Measurements from ENCODE around the gene TANGO6. TPM values are rescaled to one million over a fixed set of nuclear protein-coding genes. Genes with fewer than 3 reads are reported as not detected.

TANGO6 gene
- polyA plus RNA-seq, 2 of the 4 experiments (the other 2 are of a cell fraction) = 8.1 to 19.5 TPM

DNA sequence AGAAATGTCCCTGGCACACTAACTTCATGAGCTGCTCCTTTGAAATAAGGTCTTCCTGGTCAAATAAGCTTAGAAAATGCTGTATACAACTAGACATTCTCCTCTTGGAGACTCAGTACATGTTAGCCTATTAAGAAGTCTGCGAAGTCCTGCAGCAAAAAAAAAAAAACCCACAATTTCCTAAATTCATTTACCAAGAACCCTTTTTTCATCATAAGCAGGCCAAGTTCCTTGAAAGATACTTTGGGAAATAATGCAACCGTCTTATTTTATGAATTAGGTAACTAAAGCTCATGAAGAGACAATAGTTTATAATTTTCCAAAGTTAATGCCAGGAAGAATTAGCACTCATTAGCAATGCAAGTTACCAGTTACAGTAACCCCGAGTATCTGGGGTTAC is 213.1 kb downstream of the TANGO6 start (continued):
- TF ChIP-seq, protein P1, sequence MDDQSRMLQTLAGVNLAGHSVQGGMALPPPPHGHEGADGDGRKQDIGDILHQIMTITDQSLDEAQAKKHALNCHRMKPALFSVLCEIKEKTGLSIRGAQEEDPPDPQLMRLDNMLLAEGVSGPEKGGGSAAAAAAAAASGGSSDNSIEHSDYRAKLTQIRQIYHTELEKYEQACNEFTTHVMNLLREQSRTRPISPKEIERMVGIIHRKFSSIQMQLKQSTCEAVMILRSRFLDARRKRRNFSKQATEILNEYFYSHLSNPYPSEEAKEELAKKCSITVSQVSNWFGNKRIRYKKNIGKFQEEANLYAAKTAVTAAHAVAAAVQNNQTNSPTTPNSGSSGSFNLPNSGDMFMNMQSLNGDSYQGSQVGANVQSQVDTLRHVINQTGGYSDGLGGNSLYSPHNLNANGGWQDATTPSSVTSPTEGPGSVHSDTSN (IDR thresholded peaks at IDR 0.05) = no peak
- TF ChIP-seq NPAS2 (CRISPR knock-in tag; IDR thresholded peaks at IDR 0.05; ENCODE audit: borderline replicate concordance) (no peak), MAX (IDR thresholded peaks at IDR 0.05) (no peak), HDAC2 (IDR thresholded peaks at IDR 0.05) (no peak), FOSL2 (IDR thresholded peaks at IDR 0.05) (no peak), FOSL2 (CRISPR knock-in tag; IDR thresholded peaks at IDR 0.05) (no peak), KDM1A (IDR thresholded peaks at IDR 0.05; ENCODE audit: low read depth) (no peak), JUN (IDR thresholded peaks at IDR 0.05) (no peak), EHF (CRISPR knock-in tag; IDR thresholded peaks at IDR 0.05) (no peak), CHD2 (IDR thresholded peaks at IDR 0.05; ENCODE audit: low read length, partially characterized antibody) (no peak), TFCP2L1 (CRISPR knock-in tag; IDR thresholded peaks at IDR 0.05) (no peak)

DNA sequence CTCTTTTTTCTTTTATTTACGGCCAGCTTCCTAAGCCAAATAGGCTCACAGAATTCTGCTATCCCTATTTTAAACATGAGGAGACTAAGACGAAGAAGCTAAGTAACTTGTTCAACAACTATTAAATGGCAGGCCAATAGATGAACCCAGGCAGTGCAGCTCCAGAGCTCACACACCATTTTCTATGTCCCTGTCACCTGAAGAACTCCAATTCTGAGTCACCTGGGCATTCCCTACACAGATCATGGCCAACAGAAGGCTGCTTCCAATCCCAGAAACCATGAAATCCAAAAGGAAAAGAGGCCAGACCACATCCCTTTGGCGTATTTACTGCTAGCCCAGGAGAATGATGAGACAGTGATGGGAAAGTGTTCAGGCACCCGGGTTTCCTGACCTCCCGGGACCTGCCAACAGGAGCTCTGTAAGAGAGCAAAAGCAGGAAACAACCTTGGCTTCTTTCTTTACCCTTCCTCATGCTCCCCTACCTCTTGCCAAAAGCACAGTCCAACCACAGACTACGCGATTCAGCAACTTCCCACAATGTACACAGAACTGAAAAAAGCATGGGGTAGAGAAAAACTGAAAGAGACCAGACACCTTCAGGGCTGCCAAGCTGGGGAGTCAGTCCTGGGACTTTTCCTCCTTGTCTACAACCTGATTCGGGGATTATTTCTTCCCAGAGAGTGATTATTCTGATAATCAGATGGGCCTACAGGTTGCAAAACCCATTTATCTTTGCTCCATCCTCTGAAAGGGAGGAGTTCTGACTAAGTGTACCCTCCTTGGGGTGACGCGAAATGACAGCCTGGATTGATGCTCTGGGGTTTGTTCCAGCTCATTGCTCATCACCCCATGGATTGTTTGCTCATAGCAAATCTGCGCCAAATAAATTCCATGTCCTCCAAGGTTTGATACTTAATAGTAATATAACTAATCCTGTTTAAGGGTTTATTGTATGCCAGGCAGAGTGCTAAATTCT is 214.4 kb downstream of the TANGO6 start:
- 15% methylated on average over 11 of the region's 11 CpGs for WGBS (ENCODE audit: missing lambda C conversion rate)
- peak overlapping the region; percentile 78 for H3K4me2 ChIP-seq
- H3K27ac ChIP-seq = peak overlapping the region; percentile 94 to 96
- peaks cover 59% of the 10 kb centered on the region for H3K4me1 ChIP-seq
- H3K9me3 ChIP-seq = no peaks in the 10 kb centered on the region
- DNase-seq (ENCODE audit: low read depth in 1 of 2, low spot score in 1 of 2) (peak; percentile 92 to 95), FAIRE-seq (peak; percentile 72), ATAC-seq (peak; percentile 93 to 99)
- ChIA-PET CTCF (interaction anchor here (0.6 to 3.6 kb wide), 16 partner anchors 11 to 210 kb away, joined by 3 to 16 read pairs (median 4); partner anchors contain the start of gene HAS3), POLR2A (interaction anchor here (0.5 to 1.9 kb wide), 7 partner anchors 8 to 69 kb away, joined by 3 to 10 read pairs (median 3); partner anchors contain the start of gene HAS3)
- no peak overlapping the region for H3K4me3 ChIP-seq
- TF ChIP-seq NFE2L2 (conservative IDR thresholded peaks at IDR 0.05; ENCODE audit: low read length) (no peak), CBX8 (IDR thresholded peaks at IDR 0.05) (no peak), MYC (IDR thresholded peaks at IDR 0.05; ENCODE audit: borderline replicate concordance, low read length) (no peak), FOSL2 (IDR thresholded peaks at IDR 0.05) (peak; percentile 78), FOSL2 (CRISPR knock-in tag; IDR thresholded peaks at IDR 0.05) (peak; percentile 87), MAFK (IDR thresholded peaks at IDR 0.05; ENCODE audit: partially characterized antibody) (peak; percentile 11), CHD4 (IDR thresholded peaks at IDR 0.05; ENCODE audit: borderline replicate concordance) (no peak), ZSCAN20 (CRISPR knock-in tag; IDR thresholded peaks at IDR 0.05) (no peak), FOXS1 (CRISPR knock-in tag; IDR thresholded peaks at IDR 0.05) (no peak), KDM1A (IDR thresholded peaks at IDR 0.05; ENCODE audit: low read depth) (no peak), BHLHE40 (IDR thresholded peaks at IDR 0.05; ENCODE audit: low read depth, low read length) (no peak), HEYL (CRISPR knock-in tag; IDR thresholded peaks at IDR 0.05) (no peak), RCOR1 (IDR thresholded peaks at IDR 0.05; ENCODE audit: low read depth, low read length) (no peak), EP300 (IDR thresholded peaks at IDR 0.05) (peak; percentile 83 to 86; a peak in 4 of 5 replicates), CHD2 (IDR thresholded peaks at IDR 0.05; ENCODE audit: low read length, partially characterized antibody) (no peak), SMC3 (IDR thresholded peaks at IDR 0.05) (peak; percentile 32; the same call in 2 of the 3 replicates), POLR2A (IDR thresholded peaks at IDR 0.05; ENCODE audit: low read length) (no peak), RFX5 (IDR thresholded peaks at IDR 0.05) (no peak), FOSB (CRISPR knock-in tag; IDR thresholded peaks at IDR 0.05) (no peak), E2F6 (IDR thresholded peaks at IDR 0.05; ENCODE audit: borderline replicate concordance, low read depth) (no peak), RARB (CRISPR knock-in tag; IDR thresholded peaks at IDR 0.05) (no peak)
- TF ChIP-seq, protein P2, sequence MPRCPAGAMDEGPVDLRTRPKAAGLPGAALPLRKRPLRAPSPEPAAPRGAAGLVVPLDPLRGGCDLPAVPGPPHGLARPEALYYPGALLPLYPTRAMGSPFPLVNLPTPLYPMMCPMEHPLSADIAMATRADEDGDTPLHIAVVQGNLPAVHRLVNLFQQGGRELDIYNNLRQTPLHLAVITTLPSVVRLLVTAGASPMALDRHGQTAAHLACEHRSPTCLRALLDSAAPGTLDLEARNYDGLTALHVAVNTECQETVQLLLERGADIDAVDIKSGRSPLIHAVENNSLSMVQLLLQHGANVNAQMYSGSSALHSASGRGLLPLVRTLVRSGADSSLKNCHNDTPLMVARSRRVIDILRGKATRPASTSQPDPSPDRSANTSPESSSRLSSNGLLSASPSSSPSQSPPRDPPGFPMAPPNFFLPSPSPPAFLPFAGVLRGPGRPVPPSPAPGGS (IDR thresholded peaks at IDR 0.05) = peak; percentile 85; the same call in 1 of the 3 replicates
- TF ChIP-seq, protein P3, sequence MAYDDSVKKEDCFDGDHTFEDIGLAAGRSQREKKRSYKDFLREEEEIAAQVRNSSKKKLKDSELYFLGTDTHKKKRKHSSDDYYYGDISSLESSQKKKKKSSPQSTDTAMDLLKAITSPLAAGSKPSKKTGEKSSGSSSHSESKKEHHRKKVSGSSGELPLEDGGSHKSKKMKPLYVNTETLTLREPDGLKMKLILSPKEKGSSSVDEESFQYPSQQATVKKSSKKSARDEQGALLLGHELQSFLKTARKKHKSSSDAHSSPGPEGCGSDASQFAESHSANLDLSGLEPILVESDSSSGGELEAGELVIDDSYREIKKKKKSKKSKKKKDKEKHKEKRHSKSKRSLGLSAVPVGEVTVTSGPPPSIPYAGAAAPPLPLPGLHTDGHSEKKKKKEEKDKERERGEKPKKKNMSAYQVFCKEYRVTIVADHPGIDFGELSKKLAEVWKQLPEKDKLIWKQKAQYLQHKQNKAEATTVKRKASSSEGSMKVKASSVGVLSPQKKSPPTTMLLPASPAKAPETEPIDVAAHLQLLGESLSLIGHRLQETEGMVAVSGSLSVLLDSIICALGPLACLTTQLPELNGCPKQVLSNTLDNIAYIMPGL (CRISPR knock-in tag; IDR thresholded peaks at IDR 0.05; ENCODE audit: borderline replicate concordance) = no peak
- TF ChIP-seq, protein P1 (IDR thresholded peaks at IDR 0.05) = peak; percentile 90
